ENCODE results near the gene ANK2.

Gene ANK2

GRCh38 chr4:113278324-113278934 lies 229.0 kb downstream of the ANK2 start:
- no peak overlapping the region for H2AFZ ChIP-seq (ENCODE audit: low read depth, low read length, severe bottlenecking)
- no peaks in the 10 kb centered on the region for H3F3A ChIP-seq (ENCODE audit: insufficient read depth)
- no peak overlapping the region for H3K9ac ChIP-seq (ENCODE audit: low read length)
- H3K4me3 ChIP-seq (ENCODE audit: insufficient read depth, low read length, poor library complexity, severe bottlenecking), result no peak overlapping the region
- no peaks in the 10 kb centered on the region for H4K20me1 ChIP-seq (ENCODE audit: low read depth, low read length)
- H3K4me2 ChIP-seq (ENCODE audit: low read depth, low read length, poor library complexity, severe bottlenecking), result no peak overlapping the region
- no peaks in the 10 kb centered on the region for H3K79me2 ChIP-seq (ENCODE audit: insufficient read depth, low read length)
- no peaks in the 10 kb centered on the region for H3K36me3 ChIP-seq (ENCODE audit: low read length)
- no peak for TF ChIP-seq EZH2phosphoT487 (conservative IDR thresholded peaks at IDR 0.05; ENCODE audit: low read length)
- peak; percentile 64 for TF ChIP-seq CTCF (IDR thresholded peaks at IDR 0.05; ENCODE audit: insufficient read depth, low read length, poor library complexity, severe bottlenecking)
- H3K9me2 ChIP-seq (replicated peaks; ENCODE audit: insufficient read depth, low read length), result no peaks in the 10 kb centered on the region
- H3K9me3 ChIP-seq (ENCODE audit: insufficient read depth, low read length), result no peaks in the 10 kb centered on the region
- H3K27ac ChIP-seq (ENCODE audit: low read depth, low read length), result no peak overlapping the region
- no peaks in the 10 kb centered on the region for H3K27me3 ChIP-seq (ENCODE audit: low read length)

- H3K9ac ChIP-seq (ENCODE audit: low read length), result no peak overlapping the region
- no peak for TF ChIP-seq EZH2phosphoT487 (conservative IDR thresholded peaks at IDR 0.05; ENCODE audit: low read length)
- TF ChIP-seq CTCF (IDR thresholded peaks at IDR 0.05; ENCODE audit: insufficient read depth, low read length, poor library complexity, severe bottlenecking), result no peak
- no peaks in the 10 kb centered on the region for H3K9me2 ChIP-seq (replicated peaks; ENCODE audit: insufficient read depth, low read length)
- no peak overlapping the region for H3K4me3 ChIP-seq (ENCODE audit: insufficient read depth, low read length, poor library complexity, severe bottlenecking)
- H3K4me2 ChIP-seq (ENCODE audit: low read depth, low read length, poor library complexity, severe bottlenecking), result no peak overlapping the region
- H4K20me1 ChIP-seq (ENCODE audit: low read depth, low read length), result no peaks in the 10 kb centered on the region
- no peaks in the 10 kb centered on the region for H3K36me3 ChIP-seq (ENCODE audit: low read length)
- no peaks in the 10 kb centered on the region for H3F3A ChIP-seq (ENCODE audit: insufficient read depth)
- H3K27ac ChIP-seq (ENCODE audit: low read depth, low read length), result no peak overlapping the region
- no peaks in the 10 kb centered on the region for H3K79me2 ChIP-seq (ENCODE audit: insufficient read depth, low read length)
- no peak overlapping the region for H2AFZ ChIP-seq (ENCODE audit: low read depth, low read length, severe bottlenecking)
- no peaks in the 10 kb centered on the region for H3K9me3 ChIP-seq (ENCODE audit: insufficient read depth, low read length)
- H3K27me3 ChIP-seq (ENCODE audit: low read length), result no peaks in the 10 kb centered on the region
Observed at GRCh38 chr4:113285501-113285900, 236.0 kb downstream of the ANK2 start.

GRCh38 chr4:113288257-113288656 lies 238.8 kb downstream of the ANK2 start:
- Histone ChIP-seq H3K9me2 (replicated peaks; ENCODE audit: insufficient read depth, low read length) (no peaks in the 10 kb centered on the region), H3K79me2 (ENCODE audit: insufficient read depth, low read length) (no peaks in the 10 kb centered on the region), H3K36me3 (ENCODE audit: low read length) (no peaks in the 10 kb centered on the region), H3K27ac (ENCODE audit: low read depth, low read length) (no peak overlapping the region), H3K4me3 (ENCODE audit: insufficient read depth, low read length, poor library complexity, severe bottlenecking) (no peak overlapping the region), H3K4me2 (ENCODE audit: low read depth, low read length, poor library complexity, severe bottlenecking) (no peak overlapping the region), H3F3A (ENCODE audit: insufficient read depth) (no peaks in the 10 kb centered on the region), H4K20me1 (ENCODE audit: low read depth, low read length) (no peaks in the 10 kb centered on the region), H3K9me3 (ENCODE audit: insufficient read depth, low read length) (no peaks in the 10 kb centered on the region), H3K27me3 (ENCODE audit: low read length) (no peaks in the 10 kb centered on the region), H3K9ac (ENCODE audit: low read length) (no peak overlapping the region), H2AFZ (ENCODE audit: low read depth, low read length, severe bottlenecking) (no peak overlapping the region)
- TF ChIP-seq EZH2phosphoT487 (conservative IDR thresholded peaks at IDR 0.05; ENCODE audit: low read length) (no peak), CTCF (IDR thresholded peaks at IDR 0.05; ENCODE audit: insufficient read depth, low read length, poor library complexity, severe bottlenecking) (no peak)

Measured in SU-DHL-6 (cell line).